ENCODE measurements around the gene UGT2A1. TPM values are rescaled to one million over a fixed set of nuclear protein-coding genes. Genes with fewer than 3 reads are reported as not detected.

UGT2A1 gene
- total RNA-seq, 2 experiments from 2014 or later, result not detected

GRCh38 chr4:69601065-69601464 lies 52.0 kb downstream of the UGT2A1 start:
- DNase-seq (ENCODE audit: low spot score), result no peak
- Histone ChIP-seq H3K9me3 (ENCODE audit: low read length) (no peaks in the 10 kb centered on the region), H3K4me2 (ENCODE audit: low read length) (no peak overlapping the region), H3K9me2 (ENCODE audit: insufficient read depth, low read length) (no peaks in the 10 kb centered on the region), H3K36me3 (ENCODE audit: insufficient read depth, low read length) (no peaks in the 10 kb centered on the region), H2AFZ (ENCODE audit: low read length) (no peak overlapping the region), H3K4me3 (ENCODE audit: low read depth, low read length, poor library complexity, severe bottlenecking) (no peak overlapping the region), H3K4me1 (ENCODE audit: insufficient read depth, low read length, poor library complexity, severe bottlenecking) (no peaks in the 10 kb centered on the region), H3K27ac (ENCODE audit: low read depth, low read length, poor library complexity, severe bottlenecking) (no peak overlapping the region), H3K79me2 (ENCODE audit: insufficient read depth, low read depth, low read length) (no peaks in the 10 kb centered on the region), H4K20me1 (ENCODE audit: insufficient read depth, low read length) (no peaks in the 10 kb centered on the region)
- ChIA-PET POLR2A (no interaction called here), CTCF (ENCODE audit: unreplicated experiment) (no interaction called here)
- BruUV-seq (replicated peaks), result no TSS peak
- intact Hi-C loops (cut with micrococcal nuclease; ENCODE audit: unreplicated experiment), result no loop called here
- TF ChIP-seq EZH2phosphoT487 (IDR thresholded peaks at IDR 0.05; ENCODE audit: borderline replicate concordance, low read depth, low read length), result no peak
- TF ChIP-seq CTCF (conservative IDR thresholded peaks at IDR 0.05; ENCODE audit: low read length), result no peak

GRCh38 chr4:69600013-69600412 lies 53.0 kb downstream of the UGT2A1 start:
- no peaks in the 10 kb centered on the region for H3K4me1 ChIP-seq (ENCODE audit: insufficient read depth, low read length, poor library complexity, severe bottlenecking)
- no peaks in the 10 kb centered on the region for H3K9me3 ChIP-seq (ENCODE audit: low read length)
- DNase-seq (ENCODE audit: low spot score), result no peak
- ChIA-PET POLR2A (no interaction called here), CTCF (ENCODE audit: unreplicated experiment) (no interaction called here)
- no peak overlapping the region for H3K4me3 ChIP-seq (ENCODE audit: low read depth, low read length, poor library complexity, severe bottlenecking)
- H3K9me2 ChIP-seq (ENCODE audit: insufficient read depth, low read length), result no peaks in the 10 kb centered on the region
- H3K27ac ChIP-seq (ENCODE audit: low read depth, low read length, poor library complexity, severe bottlenecking), result no peak overlapping the region
- intact Hi-C loops (cut with micrococcal nuclease; ENCODE audit: unreplicated experiment), result no loop called here
- TF ChIP-seq EZH2phosphoT487 (IDR thresholded peaks at IDR 0.05; ENCODE audit: borderline replicate concordance, low read depth, low read length) (no peak), CTCF (conservative IDR thresholded peaks at IDR 0.05; ENCODE audit: low read length) (no peak)
- no peaks in the 10 kb centered on the region for H3K79me2 ChIP-seq (ENCODE audit: insufficient read depth, low read depth, low read length)
- no peak overlapping the region for H3K4me2 ChIP-seq (ENCODE audit: low read length)
- no TSS peak for BruUV-seq (replicated peaks)
- H3K36me3 ChIP-seq (ENCODE audit: insufficient read depth, low read length), result no peaks in the 10 kb centered on the region
- H4K20me1 ChIP-seq (ENCODE audit: insufficient read depth, low read length), result no peaks in the 10 kb centered on the region
- no peak overlapping the region for H2AFZ ChIP-seq (ENCODE audit: low read length)

- Histone ChIP-seq H3K9me3 (ENCODE audit: low read length) (no peaks in the 10 kb centered on the region), H3K79me2 (ENCODE audit: insufficient read depth, low read depth, low read length) (no peaks in the 10 kb centered on the region), H3K27ac (ENCODE audit: low read depth, low read length, poor library complexity, severe bottlenecking) (no peak overlapping the region), H2AFZ (ENCODE audit: low read length) (no peak overlapping the region), H3K4me1 (ENCODE audit: insufficient read depth, low read length, poor library complexity, severe bottlenecking) (no peaks in the 10 kb centered on the region), H3K9me2 (ENCODE audit: insufficient read depth, low read length) (no peaks in the 10 kb centered on the region), H3K4me3 (ENCODE audit: low read depth, low read length, poor library complexity, severe bottlenecking) (no peak overlapping the region), H3K36me3 (ENCODE audit: insufficient read depth, low read length) (no peaks in the 10 kb centered on the region), H3K4me2 (ENCODE audit: low read length) (no peak overlapping the region), H4K20me1 (ENCODE audit: insufficient read depth, low read length) (no peaks in the 10 kb centered on the region)
- no peak for DNase-seq (ENCODE audit: low spot score)
- POLR2A ChIA-PET, result interaction anchor here (0.6 kb wide), 1 partner anchor 112 kb away, joined by 4 read pairs; no protein-coding TSS in a partner anchor
- CTCF ChIA-PET (ENCODE audit: unreplicated experiment), result interaction anchor here (0.6 kb wide), 1 partner anchor 515 kb away, joined by 3 read pairs; no protein-coding TSS in a partner anchor
- intact Hi-C loops (cut with micrococcal nuclease; ENCODE audit: unreplicated experiment), result no loop called here
- TF ChIP-seq EZH2phosphoT487 (IDR thresholded peaks at IDR 0.05; ENCODE audit: borderline replicate concordance, low read depth, low read length), result no peak
- TF ChIP-seq CTCF (conservative IDR thresholded peaks at IDR 0.05; ENCODE audit: low read length), result no peak
- BruUV-seq (replicated peaks), result no TSS peak
These were observed 58.7 kb downstream of the UGT2A1 start for GRCh38 chr4:69594382-69594781.

All from OCI-LY7 (cell line).